SHP77 treated with DMSO at 0.1 percent for 48 hours (cell line): ENCODE data around the gene SLC36A3.
"Not testable (repeated sequence)": the region's sequence is repeated elsewhere in the genome, so short reads cannot be mapped to it uniquely, and the experiment has no call there.

Experiments used
- DNase-seq: peaks from one replicate; lab custom pipeline; 2025; lab: John Stamatoyannopoulos, UW

SLC36A3 gene

GRCh38 chr5:151258816-151259215 is 44.8 kb downstream of the SLC36A3 start:
- DNase-seq: no peak

GRCh38 chr5:151258201-151258611 is 45.4 kb downstream of the SLC36A3 start:
- DNase-seq: no peak

- DNase-seq: no peak
Measured at GRCh38 chr5:151257731-151258181, 45.8 kb downstream of the SLC36A3 start.

- DNase-seq: no peak
Measured at GRCh38 chr5:151255621-151256286, 47.8 kb downstream of the SLC36A3 start.

GRCh38 chr5:151254990-151255389 is 48.6 kb downstream of the SLC36A3 start:
- not testable (repeated sequence) for DNase-seq

- no peak for DNase-seq
Measured at GRCh38 chr5:151254556-151254955, 49.0 kb downstream of the SLC36A3 start.

GRCh38 chr5:151253605-151253950 is 50.0 kb downstream of the SLC36A3 start:
- DNase-seq: no peak

- DNase-seq: peak; percentile 92
Measured at GRCh38 chr5:151252762-151253604, 50.6 kb downstream of the SLC36A3 start, which contains the start of gene GM2A. Gene GM2A, plus strand, starts transcription at chr5:151253185. Its CDS starts 32 bp downstream, at chr5:151253217.

- no peak for DNase-seq
Measured at GRCh38 chr5:151251621-151252020, 51.9 kb downstream of the SLC36A3 start.

GRCh38 chr5:151251001-151251551 is 52.5 kb downstream of the SLC36A3 start:
- no peak for DNase-seq

GRCh38 chr5:151250346-151251000 is 53.1 kb downstream of the SLC36A3 start:
- DNase-seq: no peak

GRCh38 chr5:151249281-151249680 is 54.3 kb downstream of the SLC36A3 start:
- no peak for DNase-seq

GRCh38 chr5:151248651-151249050 is 54.9 kb downstream of the SLC36A3 start:
- no peak for DNase-seq

- no peak for DNase-seq
Measured at GRCh38 chr5:151245680-151246219, 57.8 kb downstream of the SLC36A3 start.

- DNase-seq: no peak
Measured at GRCh38 chr5:151244206-151244605, 59.4 kb downstream of the SLC36A3 start.

GRCh38 chr5:151243564-151243963 is 60.0 kb downstream of the SLC36A3 start:
- no peak for DNase-seq

GRCh38 chr5:151243127-151243526 is 60.4 kb downstream of the SLC36A3 start:
- DNase-seq: no peak

- DNase-seq: no peak
Measured at GRCh38 chr5:151240924-151241635, 62.5 kb downstream of the SLC36A3 start.

GRCh38 chr5:151240268-151240835 is 63.2 kb downstream of the SLC36A3 start:
- DNase-seq: not testable (repeated sequence)

- DNase-seq: peak; percentile 22
Measured at GRCh38 chr5:151239237-151239861, 64.2 kb downstream of the SLC36A3 start.
